Activated T-cell treated with anti-CD3 and anti-CD28 coated beads for 1 hour (primary cell): ENCODE results near the gene KRTAP3-2.
"Not testable (repeated sequence)": the region's sequence is repeated elsewhere in the genome, so short reads cannot be mapped to it uniquely, and the experiment has no call there.

Source experiments
- DNase-seq: peaks from one replicate; pipeline ENCODE4 v3.0.0-alpha.2; 2020; ENCODE audit warnings: low read depth

Gene KRTAP3-2

GRCh38 chr17:40999563-40999962 is at the start of gene KRTAP3-2:
Gene KRTAP3-2, minus strand, starts transcription at chr17:40999906. Its CDS starts 53 bp downstream, at chr17:40999853.
- DNase-seq: not testable (repeated sequence)

GRCh38 chr17:41049110-41049509 is 49.4 kb upstream of the KRTAP3-2 start:
- no peak for DNase-seq

GRCh38 chr17:41048441-41048840 is 48.7 kb upstream of the KRTAP3-2 start:
- no peak for DNase-seq

GRCh38 chr17:41046735-41047465 is 47.2 kb upstream of the KRTAP3-2 start, which contains the start of gene KRTAP2-1:
Gene KRTAP2-1, minus strand, starts transcription at chr17:41047316. Its CDS starts 49 bp downstream, at chr17:41047267.
- not testable (repeated sequence) for DNase-seq

GRCh38 chr17:41042953-41043352 is 43.2 kb upstream of the KRTAP3-2 start:
- DNase-seq: no peak

GRCh38 chr17:41040783-41041571 is 41.3 kb upstream of the KRTAP3-2 start, which contains the start of gene KRTAP1-1:
Gene KRTAP1-1, minus strand, starts transcription at chr17:41041450. Its CDS starts 53 bp downstream, at chr17:41041397.
- not testable (repeated sequence) for DNase-seq

GRCh38 chr17:41037853-41038350 is 38.2 kb upstream of the KRTAP3-2 start:
- no peak for DNase-seq

- not testable (repeated sequence) for DNase-seq
These were observed 34.7 kb upstream of the KRTAP3-2 start, which contains the start of gene KRTAP1-3 for GRCh38 chr17:41034346-41034935. Gene KRTAP1-3, minus strand, starts transcription at chr17:41034874. Its CDS starts 53 bp downstream, at chr17:41034821.

GRCh38 chr17:41029633-41030245 is 30.0 kb upstream of the KRTAP3-2 start, which contains the start of gene KRTAP1-4:
Gene KRTAP1-4, minus strand, starts transcription at chr17:41030195. Its CDS starts 117 bp downstream, at chr17:41030078.
- DNase-seq: no peak

- no peak for DNase-seq
These were observed 27.2 kb upstream of the KRTAP3-2 start, which contains the start of gene KRTAP1-5 for GRCh38 chr17:41026715-41027471. Gene KRTAP1-5, minus strand, starts transcription at chr17:41027208. Its CDS starts 53 bp downstream, at chr17:41027155.

- no peak for DNase-seq
These were observed 25.0 kb upstream of the KRTAP3-2 start for GRCh38 chr17:41024697-41025096.

- DNase-seq: no peak
These were observed 20.6 kb upstream of the KRTAP3-2 start for GRCh38 chr17:41020336-41020735.

GRCh38 chr17:41019415-41019814 is 19.7 kb upstream of the KRTAP3-2 start:
- DNase-seq: no peak

- no peak for DNase-seq
These were observed 18.8 kb upstream of the KRTAP3-2 start for GRCh38 chr17:41018541-41018940.

GRCh38 chr17:41016578-41017215 is 17.0 kb upstream of the KRTAP3-2 start:
- no peak for DNase-seq

- DNase-seq: no peak
These were observed 15.7 kb upstream of the KRTAP3-2 start for GRCh38 chr17:41015454-41015853.

- no peak for DNase-seq
These were observed 13.9 kb upstream of the KRTAP3-2 start for GRCh38 chr17:41013606-41014005.

- no peak for DNase-seq
These were observed 13.5 kb upstream of the KRTAP3-2 start for GRCh38 chr17:41013181-41013580.

GRCh38 chr17:41012326-41013120 is 12.8 kb upstream of the KRTAP3-2 start:
- no peak for DNase-seq
